ENCODE results near the gene AUP1.

The AUP1 gene

DNA sequence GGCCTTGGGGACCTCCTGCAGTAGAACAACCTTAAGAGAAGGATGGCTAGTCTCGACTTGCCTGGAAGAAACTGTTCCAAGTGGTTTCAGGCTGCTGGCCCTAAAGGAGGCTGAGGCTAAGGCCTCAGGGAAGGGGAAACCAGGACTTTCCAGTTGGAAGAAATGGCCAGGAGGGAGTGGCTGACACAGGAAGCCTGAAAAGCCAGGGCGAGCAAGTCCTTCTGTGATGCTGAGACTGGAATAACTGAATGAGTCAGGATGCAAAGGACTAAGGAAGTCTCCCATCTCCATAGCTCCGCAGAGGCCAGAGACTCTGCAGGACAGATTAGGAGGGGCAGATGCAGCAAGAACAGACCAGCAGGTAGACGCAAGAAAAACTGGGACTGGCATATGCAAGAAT lies 7.6 kb upstream of the AUP1 start:
- Histone ChIP-seq H3K27me3 (ENCODE audit: control insufficient read depth, low read length) (peaks cover 25% of the 10 kb centered on the region), H4K20me1 (ENCODE audit: control insufficient read depth, insufficient read depth, low read depth, low read length) (no peaks in the 10 kb centered on the region), H3K27ac (ENCODE audit: low read depth, low read length) (no peak overlapping the region), H3K9me2 (replicated peaks; ENCODE audit: control insufficient read depth, low read length) (no peaks in the 10 kb centered on the region), H3K4me1 (ENCODE audit: control insufficient read depth, low read length) (0 out of 2 replicates have a peak, but pooled peaks cover 3% of the 10 kb centered on the region), H3K79me2 (ENCODE audit: control insufficient read depth, low read length) (no peaks in the 10 kb centered on the region), H3K4me3 (ENCODE audit: low read length) (no peak overlapping the region), H3K36me3 (ENCODE audit: control insufficient read depth, low read length) (peaks cover 12% of the 10 kb centered on the region), H3K9me3 (ENCODE audit: control insufficient read depth, insufficient read depth, low read length) (no peaks in the 10 kb centered on the region), H3F3A (ENCODE audit: control insufficient read depth, insufficient read depth) (peaks cover under 1% of the 10 kb centered on the region; the same call in 1 of the 2 replicates), H3K4me2 (ENCODE audit: low read length) (no peak overlapping the region)
- TF ChIP-seq, protein P1, sequence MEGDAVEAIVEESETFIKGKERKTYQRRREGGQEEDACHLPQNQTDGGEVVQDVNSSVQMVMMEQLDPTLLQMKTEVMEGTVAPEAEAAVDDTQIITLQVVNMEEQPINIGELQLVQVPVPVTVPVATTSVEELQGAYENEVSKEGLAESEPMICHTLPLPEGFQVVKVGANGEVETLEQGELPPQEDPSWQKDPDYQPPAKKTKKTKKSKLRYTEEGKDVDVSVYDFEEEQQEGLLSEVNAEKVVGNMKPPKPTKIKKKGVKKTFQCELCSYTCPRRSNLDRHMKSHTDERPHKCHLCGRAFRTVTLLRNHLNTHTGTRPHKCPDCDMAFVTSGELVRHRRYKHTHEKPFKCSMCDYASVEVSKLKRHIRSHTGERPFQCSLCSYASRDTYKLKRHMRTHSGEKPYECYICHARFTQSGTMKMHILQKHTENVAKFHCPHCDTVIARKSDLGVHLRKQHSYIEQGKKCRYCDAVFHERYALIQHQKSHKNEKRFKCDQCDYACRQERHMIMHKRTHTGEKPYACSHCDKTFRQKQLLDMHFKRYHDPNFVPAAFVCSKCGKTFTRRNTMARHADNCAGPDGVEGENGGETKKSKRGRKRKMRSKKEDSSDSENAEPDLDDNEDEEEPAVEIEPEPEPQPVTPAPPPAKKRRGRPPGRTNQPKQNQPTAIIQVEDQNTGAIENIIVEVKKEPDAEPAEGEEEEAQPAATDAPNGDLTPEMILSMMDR (IDR thresholded peaks at IDR 0.05; ENCODE audit: low read depth, low read length, poor library complexity, severe bottlenecking), result no peak
- no peak for TF ChIP-seq EZH2phosphoT487 (IDR thresholded peaks at IDR 0.05; ENCODE audit: borderline replicate concordance, low read length)

DNA sequence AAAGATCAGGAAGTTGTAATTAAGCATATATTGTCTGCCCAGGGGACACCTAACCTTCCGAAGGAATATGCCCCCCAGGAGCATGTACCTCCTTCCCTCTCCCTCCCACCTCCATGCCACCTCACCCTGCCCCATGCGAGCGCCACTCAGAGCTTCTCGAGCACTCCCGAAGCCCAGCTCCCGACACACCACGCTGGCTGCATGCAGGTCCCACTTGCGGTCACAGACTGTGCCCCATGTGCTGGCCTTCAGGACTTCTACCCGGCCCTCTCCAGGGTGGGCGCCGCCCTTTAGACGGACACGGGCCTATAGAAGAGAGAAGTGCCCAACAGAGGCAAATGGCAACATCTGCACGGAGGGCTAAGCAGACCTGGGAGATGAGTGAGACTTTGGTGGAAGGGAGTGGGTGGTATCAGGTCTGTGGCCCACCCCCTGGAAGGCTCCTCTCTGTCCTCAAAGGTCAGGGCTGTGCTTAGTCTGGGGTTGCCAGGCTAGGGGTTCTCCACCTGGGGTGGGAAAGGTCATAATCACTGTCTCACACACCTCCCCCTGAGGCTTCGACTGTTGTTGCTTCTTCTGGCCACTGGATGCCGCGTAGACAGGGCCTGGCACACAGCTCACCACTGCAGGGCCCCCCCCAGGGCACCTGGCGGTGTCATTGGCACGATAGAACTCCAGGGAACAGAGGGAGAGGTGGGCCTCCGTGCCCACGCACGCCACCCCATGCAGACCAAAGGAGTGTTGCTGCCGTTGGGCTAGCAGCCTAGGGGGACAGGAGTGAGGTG lies 6.9 kb upstream of the AUP1 start:
- H3K27me3 ChIP-seq (ENCODE audit: control insufficient read depth, low read length), result peaks cover 25% of the 10 kb centered on the region
- H3K9me3 ChIP-seq (ENCODE audit: control insufficient read depth, insufficient read depth, low read length), result no peaks in the 10 kb centered on the region
- no peaks in the 10 kb centered on the region for H3K9me2 ChIP-seq (replicated peaks; ENCODE audit: control insufficient read depth, low read length)
- H3K4me1 ChIP-seq (ENCODE audit: control insufficient read depth, low read length), result peaks cover 10% of the 10 kb centered on the region
- TF ChIP-seq, protein P1 (IDR thresholded peaks at IDR 0.05; ENCODE audit: low read depth, low read length, poor library complexity, severe bottlenecking), result no peak
- H3K36me3 ChIP-seq (ENCODE audit: control insufficient read depth, low read length), result peaks cover 20% of the 10 kb centered on the region
- peaks cover 7% of the 10 kb centered on the region; the same call in 1 of the 2 replicates for H3F3A ChIP-seq (ENCODE audit: control insufficient read depth, insufficient read depth)
- H3K27ac ChIP-seq (ENCODE audit: low read depth, low read length), result no peak overlapping the region
- H3K4me2 ChIP-seq (ENCODE audit: low read length), result no peak overlapping the region
- H4K20me1 ChIP-seq (ENCODE audit: control insufficient read depth, insufficient read depth, low read depth, low read length), result no peaks in the 10 kb centered on the region
- H3K4me3 ChIP-seq (ENCODE audit: low read length), result no peak overlapping the region
- H3K79me2 ChIP-seq (ENCODE audit: control insufficient read depth, low read length), result peaks cover 2% of the 10 kb centered on the region

DNA sequence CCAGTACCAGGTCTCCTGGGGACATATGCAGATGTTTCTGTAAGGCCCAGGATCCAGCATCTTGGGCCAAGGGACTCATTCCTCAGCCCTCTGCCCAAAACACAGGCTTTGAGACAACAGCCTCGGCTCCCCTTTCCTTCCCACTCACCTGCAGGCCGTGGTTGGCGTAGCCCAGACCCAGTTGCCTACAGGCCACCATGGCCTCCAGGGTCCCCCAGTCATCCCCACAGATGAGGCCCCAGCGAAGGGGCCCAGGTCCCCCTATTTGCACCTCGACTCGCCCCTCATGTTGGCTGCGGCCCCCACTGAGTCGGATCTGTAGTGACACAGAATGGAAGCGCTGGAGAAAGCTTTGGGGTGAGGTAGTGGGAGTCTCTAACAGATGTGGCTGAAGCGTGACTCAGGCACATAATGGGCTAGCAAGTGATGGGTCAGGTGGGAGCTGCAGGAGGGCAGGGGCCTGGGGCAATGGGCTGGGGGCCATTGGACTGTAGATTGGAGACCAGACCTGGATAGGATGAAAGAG lies 6.0 kb upstream of the AUP1 start:
- Histone ChIP-seq H4K20me1 (ENCODE audit: control insufficient read depth, insufficient read depth, low read depth, low read length) (no peaks in the 10 kb centered on the region), H3K4me2 (ENCODE audit: low read length) (no peak overlapping the region), H3K9me2 (replicated peaks; ENCODE audit: control insufficient read depth, low read length) (no peaks in the 10 kb centered on the region), H3K27ac (ENCODE audit: low read depth, low read length) (no peak overlapping the region), H3K4me3 (ENCODE audit: low read length) (no peak overlapping the region), H3K79me2 (ENCODE audit: control insufficient read depth, low read length) (peaks cover 10% of the 10 kb centered on the region), H3F3A (ENCODE audit: control insufficient read depth, insufficient read depth) (peaks cover 7% of the 10 kb centered on the region; the same call in 1 of the 2 replicates), H3K9me3 (ENCODE audit: control insufficient read depth, insufficient read depth, low read length) (no peaks in the 10 kb centered on the region), H3K4me1 (ENCODE audit: control insufficient read depth, low read length) (peaks cover 19% of the 10 kb centered on the region), H3K36me3 (ENCODE audit: control insufficient read depth, low read length) (peaks cover 27% of the 10 kb centered on the region), H3K27me3 (ENCODE audit: control insufficient read depth, low read length) (peaks cover 25% of the 10 kb centered on the region)
- TF ChIP-seq, protein P1 (IDR thresholded peaks at IDR 0.05; ENCODE audit: low read depth, low read length, poor library complexity, severe bottlenecking), result no peak
- TF ChIP-seq EZH2phosphoT487 (IDR thresholded peaks at IDR 0.05; ENCODE audit: borderline replicate concordance, low read length), result no peak
